GM18907 (cell line): ENCODE measurements around the gene MCCD1.

Experiments used
- ATAC-seq: cut with Tn5 transposase; IDR thresholded peaks from one replicate; pipeline ENCODE4 v1.9.1; 2021; ENCODE audit warnings: mild to moderate bottlenecking, moderate library complexity; ENCODE audit not compliant: unreplicated experiment

The MCCD1 gene

GRCh38 chr6:31568537-31568961 is 39.8 kb downstream of the MCCD1 start:
- ATAC-seq = peak; percentile 70

- ATAC-seq = no peak
These were observed 41.2 kb downstream of the MCCD1 start for GRCh38 chr6:31569861-31570536.

- ATAC-seq = peak; percentile 43
These were observed 43.5 kb downstream of the MCCD1 start, which contains the start of gene LTA for GRCh38 chr6:31572041-31572911. LTA (plus strand) TSS chr6:31572289; CDS start chr6:31572743, 454 bp downstream.

- ATAC-seq = no peak
These were observed 44.7 kb downstream of the MCCD1 start for GRCh38 chr6:31573239-31574105.

GRCh38 chr6:31574106-31575061 is 45.6 kb downstream of the MCCD1 start:
- no peak for ATAC-seq

GRCh38 chr6:31575335-31575901 is 46.7 kb downstream of the MCCD1 start, which contains the start of gene TNF:
TNF (plus strand) TSS chr6:31575565; CDS start chr6:31575742, 177 bp downstream.
- no peak for ATAC-seq

GRCh38 chr6:31575952-31576685 is 47.4 kb downstream of the MCCD1 start:
- ATAC-seq = no peak

- ATAC-seq = no peak
These were observed 48.3 kb downstream of the MCCD1 start for GRCh38 chr6:31576897-31577578.

- ATAC-seq = no peak
These were observed 48.8 kb downstream of the MCCD1 start for GRCh38 chr6:31577579-31577966.

- no peak for ATAC-seq
These were observed 49.7 kb downstream of the MCCD1 start for GRCh38 chr6:31578184-31579118.

- ATAC-seq = no peak
These were observed 50.4 kb downstream of the MCCD1 start for GRCh38 chr6:31579119-31579505.
